ENCODE measurements around the gene L3MBTL2.
"Not testable (repeated sequence)": the region's sequence is repeated elsewhere in the genome, so short reads cannot be mapped to it uniquely, and the experiment has no call there.

Gene L3MBTL2

DNA sequence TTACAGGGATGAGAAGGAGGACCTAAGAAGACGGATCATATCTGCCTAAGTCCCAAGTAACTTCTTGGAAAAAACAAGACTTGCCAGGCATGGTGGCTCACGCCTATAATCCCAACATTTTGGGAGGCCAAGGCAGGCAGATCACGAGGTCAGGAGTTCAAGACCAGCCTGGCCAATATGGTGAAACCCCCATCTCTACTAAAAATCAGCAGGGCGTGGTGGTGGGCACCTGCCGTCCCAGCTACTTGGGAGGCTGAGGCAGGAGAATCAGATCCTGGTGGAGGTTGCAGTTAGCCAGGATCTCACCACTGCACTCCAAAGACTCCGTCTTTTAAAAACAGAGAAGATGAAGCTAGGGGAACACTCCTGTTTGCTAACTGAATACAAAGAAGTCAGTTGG lies 24.8 kb upstream of the L3MBTL2 start:
- no CpG with 5 or more reads among the region's 6 CpGs for WGBS (ENCODE audit: extremely low coverage, insufficient coverage, insufficient read length)
- not testable (repeated sequence) for H3K14ac ChIP-seq (ENCODE audit: low read length); H4K8ac ChIP-seq (ENCODE audit: low read depth, low read length); H3K4ac ChIP-seq (ENCODE audit: low read depth, low read length); DNase-seq; H3K27ac ChIP-seq (ENCODE audit: low read depth, low read length); H3K4me3 ChIP-seq (ENCODE audit: low read depth, low read length); H2BK5ac ChIP-seq (ENCODE audit: low read depth, low read length, poor library complexity); H3K9ac ChIP-seq (ENCODE audit: low read length); H3K18ac ChIP-seq (ENCODE audit: low read length); H4K91ac ChIP-seq (ENCODE audit: low read depth, low read length); H3K27me3 ChIP-seq (ENCODE audit: insufficient read depth, low read length); H3K79me1 ChIP-seq (ENCODE audit: low read length); H3K9me3 ChIP-seq (ENCODE audit: insufficient read depth, low read depth, low read length); H2BK12ac ChIP-seq (ENCODE audit: low read length); H3K79me2 ChIP-seq (ENCODE audit: control insufficient read depth, insufficient read depth, low read length, poor library complexity); H3K23ac ChIP-seq (ENCODE audit: low read length); H2AK5ac ChIP-seq (ENCODE audit: low read length); H4K12ac ChIP-seq (ENCODE audit: low read depth, low read length); H2BK120ac ChIP-seq (ENCODE audit: insufficient read depth, low read length, poor library complexity); H2AFZ ChIP-seq (ENCODE audit: insufficient read depth, low read length, poor library complexity); H3K4me2 ChIP-seq (ENCODE audit: low read length)
- Histone ChIP-seq H3K4me1 (ENCODE audit: control insufficient read depth in 1 of 2, insufficient read depth in 2 of 2, low read length in 2 of 2) (peaks cover 10 to 19% of the 10 kb centered on the region in 2 experiments), H3K36me3 (ENCODE audit: control insufficient read depth in 1 of 2, insufficient read depth in 2 of 2, low read length in 2 of 2) (peaks cover 33% of the 10 kb centered on the region in 2 experiments)

DNA sequence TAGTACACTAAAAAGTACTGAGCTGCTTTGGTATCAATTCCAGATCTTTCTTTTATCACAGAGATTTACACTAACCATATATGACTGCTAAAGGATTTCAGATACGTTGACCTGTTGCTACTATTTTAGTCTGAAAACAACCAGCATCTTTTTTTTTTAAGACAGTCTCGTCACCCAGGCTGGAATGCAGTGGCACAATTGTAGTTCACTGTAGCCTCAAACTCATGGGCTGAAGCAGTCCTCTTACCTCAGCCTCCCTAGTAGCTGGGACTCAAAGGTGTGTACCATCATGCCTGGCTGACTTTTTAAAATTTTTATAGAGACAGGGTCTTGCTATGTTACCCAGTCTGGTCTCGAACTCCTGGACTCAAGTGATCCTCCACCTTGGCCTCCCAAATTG lies 24.2 kb upstream of the L3MBTL2 start:
- H3K4me3 ChIP-seq (ENCODE audit: low read depth, low read length): no peak overlapping the region
- H3K79me2 ChIP-seq (ENCODE audit: control insufficient read depth, insufficient read depth, low read length, poor library complexity): no peaks in the 10 kb centered on the region
- H3K4ac ChIP-seq (ENCODE audit: low read depth, low read length): no peak overlapping the region
- no peak overlapping the region for H3K4me2 ChIP-seq (ENCODE audit: low read length)
- H3K9me3 ChIP-seq (ENCODE audit: insufficient read depth, low read depth, low read length): peaks cover 4% of the 10 kb centered on the region
- H4K91ac ChIP-seq (ENCODE audit: low read depth, low read length): no peak overlapping the region
- peaks cover 30 to 31% of the 10 kb centered on the region in 2 experiments for H3K36me3 ChIP-seq (ENCODE audit: control insufficient read depth in 1 of 2, insufficient read depth in 2 of 2, low read length in 2 of 2)
- WGBS (ENCODE audit: extremely low coverage, insufficient coverage, insufficient read length): no CpG with 5 or more reads among the region's 3 CpGs
- no peak overlapping the region for H3K14ac ChIP-seq (ENCODE audit: low read length)
- H3K18ac ChIP-seq (ENCODE audit: low read length): no peak overlapping the region
- no peak overlapping the region for H3K9ac ChIP-seq (ENCODE audit: low read length)
- no peak overlapping the region for H4K8ac ChIP-seq (ENCODE audit: low read depth, low read length)
- DNase-seq: peak; percentile 81 to 86
- no peak overlapping the region for H2BK12ac ChIP-seq (ENCODE audit: low read length)
- H2BK5ac ChIP-seq (ENCODE audit: low read depth, low read length, poor library complexity): no peak overlapping the region
- no peak overlapping the region for H3K23ac ChIP-seq (ENCODE audit: low read length)
- no peaks in the 10 kb centered on the region for H3K79me1 ChIP-seq (ENCODE audit: low read length)
- no peak overlapping the region for H2BK120ac ChIP-seq (ENCODE audit: insufficient read depth, low read length, poor library complexity)
- H2AK5ac ChIP-seq (ENCODE audit: low read length): no peak overlapping the region
- H3K27me3 ChIP-seq (ENCODE audit: insufficient read depth, low read length): no peaks in the 10 kb centered on the region
- H3K27ac ChIP-seq (ENCODE audit: low read depth, low read length): no peak overlapping the region
- no peak overlapping the region for H2AFZ ChIP-seq (ENCODE audit: insufficient read depth, low read length, poor library complexity)
- no peak overlapping the region for H4K12ac ChIP-seq (ENCODE audit: low read depth, low read length)
- H3K4me1 ChIP-seq (ENCODE audit: control insufficient read depth in 1 of 2, insufficient read depth in 2 of 2, low read length in 2 of 2): peaks cover 10 to 16% of the 10 kb centered on the region in 2 experiments

DNA sequence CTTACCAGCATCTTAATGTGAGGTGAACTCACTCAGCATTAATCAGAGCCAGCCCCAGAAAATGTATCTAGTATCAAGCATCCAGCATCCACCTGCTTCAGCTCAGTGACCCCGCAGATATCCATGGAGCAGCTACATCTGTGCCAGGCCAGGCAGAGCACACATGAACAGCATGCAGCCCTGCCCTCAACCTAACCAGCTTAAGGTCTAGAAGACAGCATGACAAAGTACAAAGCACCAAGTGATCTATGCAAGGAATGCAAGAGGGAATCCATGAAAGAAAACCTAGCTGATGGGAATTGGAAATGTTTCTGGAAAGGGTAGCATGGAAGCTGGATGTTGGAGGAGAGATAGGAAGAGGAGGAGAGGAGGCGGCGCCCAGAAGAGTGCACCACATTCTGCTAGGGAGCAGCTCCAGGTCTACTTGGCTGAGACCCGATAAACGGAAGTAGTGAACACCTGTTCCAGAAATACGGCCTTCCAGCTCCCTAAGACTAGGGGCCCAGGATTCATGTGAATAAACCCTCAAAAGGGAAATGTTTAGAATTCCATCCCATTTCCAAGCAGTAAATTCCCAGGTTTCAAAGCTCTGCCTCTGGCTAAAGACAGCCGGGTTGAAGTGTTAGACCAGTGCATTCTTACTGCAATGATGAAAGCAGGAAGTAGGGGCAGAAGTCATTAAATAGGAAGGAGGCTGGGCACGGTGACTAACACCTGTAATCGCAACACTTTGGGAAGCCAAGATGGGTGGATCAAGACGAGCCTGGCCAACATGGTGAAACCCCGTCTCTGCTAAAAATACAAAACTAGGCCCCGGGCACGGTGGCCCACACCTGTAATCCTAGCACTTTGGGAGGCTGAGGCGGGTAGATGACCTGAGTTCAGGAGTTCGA lies 23.5 kb upstream of the L3MBTL2 start:
- H2AFZ ChIP-seq (ENCODE audit: insufficient read depth, low read length, poor library complexity): no peak overlapping the region
- no peak overlapping the region for H3K4me2 ChIP-seq (ENCODE audit: low read length)
- no peaks in the 10 kb centered on the region for H3K79me1 ChIP-seq (ENCODE audit: low read length)
- no peak overlapping the region for H4K8ac ChIP-seq (ENCODE audit: low read depth, low read length)
- H4K91ac ChIP-seq (ENCODE audit: low read depth, low read length): no peak overlapping the region
- H2AK5ac ChIP-seq (ENCODE audit: low read length): no peak overlapping the region
- peak; percentile 93 to 94 for DNase-seq
- no peak overlapping the region for H2BK120ac ChIP-seq (ENCODE audit: insufficient read depth, low read length, poor library complexity)
- no peak overlapping the region for H3K4me3 ChIP-seq (ENCODE audit: low read depth, low read length)
- H3K4ac ChIP-seq (ENCODE audit: low read depth, low read length): no peak overlapping the region
- no peak overlapping the region for H3K14ac ChIP-seq (ENCODE audit: low read length)
- peak overlapping the region; percentile 26 for H3K18ac ChIP-seq (ENCODE audit: low read length)
- H3K9ac ChIP-seq (ENCODE audit: low read length): no peak overlapping the region
- H3K4me1 ChIP-seq (ENCODE audit: control insufficient read depth in 1 of 2, insufficient read depth in 2 of 2, low read length in 2 of 2): peaks cover 10 to 12% of the 10 kb centered on the region in 2 experiments
- peaks cover 24 to 25% of the 10 kb centered on the region in 2 experiments for H3K36me3 ChIP-seq (ENCODE audit: control insufficient read depth in 1 of 2, insufficient read depth in 2 of 2, low read length in 2 of 2)
- H4K12ac ChIP-seq (ENCODE audit: low read depth, low read length): no peak overlapping the region
- peaks cover 4% of the 10 kb centered on the region for H3K9me3 ChIP-seq (ENCODE audit: insufficient read depth, low read depth, low read length)
- H2BK12ac ChIP-seq (ENCODE audit: low read length): peak overlapping the region; percentile 44
- H3K27ac ChIP-seq (ENCODE audit: low read depth, low read length): peak overlapping the region; percentile 54
- no peaks in the 10 kb centered on the region for H3K27me3 ChIP-seq (ENCODE audit: insufficient read depth, low read length)
- no peak overlapping the region for H3K23ac ChIP-seq (ENCODE audit: low read length)
- H2BK5ac ChIP-seq (ENCODE audit: low read depth, low read length, poor library complexity): peak overlapping the region; percentile 24
- no peaks in the 10 kb centered on the region for H3K79me2 ChIP-seq (ENCODE audit: control insufficient read depth, insufficient read depth, low read length, poor library complexity)
- no CpG with 5 or more reads among the region's 15 CpGs for WGBS (ENCODE audit: extremely low coverage, insufficient coverage, insufficient read length)

DNA sequence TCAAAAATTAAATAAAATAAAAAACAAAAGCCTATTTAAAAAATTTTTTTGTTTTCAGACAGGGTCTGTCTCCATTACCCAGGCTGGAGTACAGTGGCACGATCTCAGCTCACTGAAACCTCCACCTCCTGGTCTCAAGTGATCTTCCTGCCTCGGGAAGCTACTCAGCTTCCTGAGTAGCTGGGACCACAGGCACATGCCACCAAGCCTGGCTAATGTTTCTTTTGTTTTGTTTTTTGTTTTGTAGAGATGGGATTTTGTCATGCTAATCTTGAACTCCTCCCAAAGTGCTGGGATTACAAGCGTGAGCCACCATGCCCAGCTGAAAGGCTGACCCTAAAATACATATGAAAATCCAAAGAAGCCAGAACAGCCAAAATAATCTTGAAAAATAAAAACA lies 20.4 kb upstream of the L3MBTL2 start:
- H3K4me1 ChIP-seq (ENCODE audit: control insufficient read depth in 1 of 2, insufficient read depth in 2 of 2, low read length in 2 of 2): peaks cover 10 to 12% of the 10 kb centered on the region in 2 experiments
- no peak overlapping the region for H3K18ac ChIP-seq (ENCODE audit: low read length)
- H3K4me2 ChIP-seq (ENCODE audit: low read length): no peak overlapping the region
- no peak overlapping the region for H2AFZ ChIP-seq (ENCODE audit: insufficient read depth, low read length, poor library complexity)
- no peak overlapping the region for H3K4me3 ChIP-seq (ENCODE audit: low read depth, low read length)
- H3K9me3 ChIP-seq (ENCODE audit: insufficient read depth, low read depth, low read length): peaks cover 2% of the 10 kb centered on the region
- H3K4ac ChIP-seq (ENCODE audit: low read depth, low read length): no peak overlapping the region
- no peak overlapping the region for H3K9ac ChIP-seq (ENCODE audit: low read length)
- no peak overlapping the region for H3K14ac ChIP-seq (ENCODE audit: low read length)
- H3K23ac ChIP-seq (ENCODE audit: low read length): no peak overlapping the region
- no peak overlapping the region for H4K91ac ChIP-seq (ENCODE audit: low read depth, low read length)
- H3K27me3 ChIP-seq (ENCODE audit: insufficient read depth, low read length): no peaks in the 10 kb centered on the region
- WGBS (ENCODE audit: extremely low coverage, insufficient coverage, insufficient read length): no CpG with 5 or more reads among the region's 3 CpGs
- no peak overlapping the region for H3K27ac ChIP-seq (ENCODE audit: low read depth, low read length)
- no peak overlapping the region for H2AK5ac ChIP-seq (ENCODE audit: low read length)
- no peak overlapping the region for H4K12ac ChIP-seq (ENCODE audit: low read depth, low read length)
- H3K79me1 ChIP-seq (ENCODE audit: low read length): no peaks in the 10 kb centered on the region
- peaks cover 1 to 3% of the 10 kb centered on the region in 2 experiments for H3K36me3 ChIP-seq (ENCODE audit: control insufficient read depth in 1 of 2, insufficient read depth in 2 of 2, low read length in 2 of 2)
- H2BK12ac ChIP-seq (ENCODE audit: low read length): no peak overlapping the region
- DNase-seq: no peak
- H3K79me2 ChIP-seq (ENCODE audit: control insufficient read depth, insufficient read depth, low read length, poor library complexity): no peaks in the 10 kb centered on the region
- H4K8ac ChIP-seq (ENCODE audit: low read depth, low read length): no peak overlapping the region
- H2BK120ac ChIP-seq (ENCODE audit: insufficient read depth, low read length, poor library complexity): no peak overlapping the region
- H2BK5ac ChIP-seq (ENCODE audit: low read depth, low read length, poor library complexity): no peak overlapping the region
